GM12878 (cell line): ENCODE data around the gene KLC4. TPM values are rescaled to one million over a fixed set of nuclear protein-coding genes. Genes with fewer than 3 reads are reported as not detected.

ENCODE experiments used
- ATAC-seq: fragments of 200-7000 bp; cut with Tn5 transposase; 3 replicates; pipeline ENCODE4 v1.9.1; 2020; ENCODE audit warnings: mild to moderate bottlenecking, moderate library complexity
- BruUV-seq: library from RNA; stranded (reverse); fragments of 400-500 nt; replicated peaks from 2 replicates; lab custom pipeline; 2021; lab: Mats Ljungman, UMichigan
- CTCF ChIA-PET: fragments of 300-600 bp; sonication (Branson Sonifier 250); formaldehyde crosslinking; extraction: SDS; loops from one replicate; lab custom pipeline; 2021; ENCODE audit warnings: inconsistent platforms; lab: Yijun Ruan, JAX
- POLR2A ChIA-PET: fragments of 350-600 bp; formaldehyde crosslinking; extraction: SDS; loops from one replicate; lab custom pipeline; 2021; ENCODE audit warnings: inconsistent platforms; lab: Charles Lee
- RAD21 ChIA-PET: fragments of 300-600 bp; sonication (Branson Sonifier 250); formaldehyde crosslinking; loops from one replicate; lab custom pipeline; 2023; ENCODE audit warnings: antibody characterized with exemption; ENCODE audit not compliant: unreplicated experiment; lab: Charles Lee
- SMC1A ChIA-PET: fragments of 300-600 bp; sonication (Branson Sonifier 250); formaldehyde crosslinking; loops from one replicate; lab custom pipeline; 2023; ENCODE audit not compliant: unreplicated experiment, uncharacterized antibody; lab: Charles Lee
- DNase-seq: peaks from one replicate; pipeline ENCODE4 v3.0.0-alpha.2; 2011; ENCODE audit warnings: low read depth, low spot score
- FAIRE-seq: peaks from 3 replicates; lab custom pipeline; 2011; peaks lifted over from hg19 to GRCh38; lab: Jason Lieb, UNC
- H2AFZ ChIP-seq: 2 replicates; pipeline ENCODE4 v1.6.0; 2011; ENCODE audit warnings: low read depth, low read length, control low read depth; ENCODE audit not compliant: control insufficient read depth
- H3K27ac ChIP-seq: 2 replicates; pipeline ENCODE4 v1.5.1; 2011; ENCODE audit warnings: control low read depth; ENCODE audit not compliant: control insufficient read depth, insufficient read depth
- H3K27me3 ChIP-seq, 2 experiments: replicated peaks in 1 of 2; 2 replicates each; pipeline versions ENCODE4 v1.6.0 to v1.6.1; 2011; ENCODE audit warnings: low read length in 1 of 2; ENCODE audit not compliant: control insufficient read depth in 2 of 2, insufficient read depth in 2 of 2
- H3K36me3 ChIP-seq, 2 experiments: 2 replicates each; pipeline ENCODE4 v1.5.1; 2011; ENCODE audit warnings: low read length in 1 of 2; ENCODE audit not compliant: control insufficient read depth in 2 of 2, insufficient read depth in 2 of 2
- H3K4me1 ChIP-seq: 2 replicates; pipeline ENCODE4 v1.6.1; 2011; ENCODE audit warnings: mild to moderate bottlenecking, low read length, moderate library complexity, mixed read lengths; ENCODE audit not compliant: control insufficient read depth, insufficient read depth
- H3K4me2 ChIP-seq: 2 replicates; pipeline ENCODE4 v1.6.0; 2011; ENCODE audit warnings: control low read depth; ENCODE audit not compliant: control insufficient read depth, insufficient read depth
- H3K4me3 ChIP-seq: fragments of 200-600 bp; sonication (generic); 2 replicates; pipeline ENCODE4 v1.5.1; 2016
- H3K79me2 ChIP-seq: 2 replicates; pipeline ENCODE4 v1.6.0; 2011; ENCODE audit warnings: low read length; ENCODE audit not compliant: control insufficient read depth, insufficient read depth
- H3K9ac ChIP-seq: 2 replicates; pipeline ENCODE4 v1.8.0; 2011; ENCODE audit warnings: low read length, control low read depth, mixed read lengths; ENCODE audit not compliant: control insufficient read depth, insufficient read depth
- H3K9me3 ChIP-seq: replicated peaks from 3 replicates; pipeline ENCODE4 v1.5.1; 2011; ENCODE audit warnings: mild to moderate bottlenecking, low read length; ENCODE audit not compliant: control insufficient read depth, insufficient read depth
- H4K20me1 ChIP-seq: 2 replicates; pipeline ENCODE4 v1.6.0; 2011; ENCODE audit not compliant: control insufficient read depth, insufficient read depth
- ETV6 ChIP-seq, 2 experiments: fragments of 450-650 bp in 1 of 2; IDR thresholded peaks in 1 of 2; conservative IDR thresholded peaks in 1 of 2; 2 replicates each; pipeline ENCODE4 v1.6.1; 2014; ENCODE audit warnings: antibody characterized with exemption in 1 of 2, borderline replicate concordance in 1 of 2, low read depth in 1 of 2, mild to moderate bottlenecking in 1 of 2, moderate library complexity in 1 of 2
- IKZF1 ChIP-seq: fragments of 450-650 bp; conservative IDR thresholded peaks from 2 replicates; pipeline ENCODE4 v1.6.1; 2017; ENCODE audit warnings: antibody characterized with exemption, mild to moderate bottlenecking
- KDM1A ChIP-seq: fragments of 200-600 bp; sonication (generic); IDR thresholded peaks from 2 replicates; pipeline ENCODE4 v1.6.1; 2016; ENCODE audit warnings: borderline replicate concordance
- RELB ChIP-seq: fragments of 450-650 bp; IDR thresholded peaks from 2 replicates; pipeline ENCODE4 v1.6.1; 2017; ENCODE audit warnings: low read depth, mild to moderate bottlenecking, moderate library complexity
- USF1 ChIP-seq: IDR thresholded peaks from 2 replicates; pipeline ENCODE4 v1.6.1; 2011; ENCODE audit warnings: borderline replicate concordance, low read depth, mild to moderate bottlenecking, moderate library complexity, mixed read lengths, low read length; ENCODE audit not compliant: insufficient read depth; ENCODE audit errors: extremely low read length
- WGBS: methylation state at CpG from one replicate; pipeline ENCODE4 v1.1.6; 2016; ENCODE audit warnings: low lambda C conversion rate; ENCODE audit not compliant: insufficient replicate concordance, insufficient coverage; ENCODE audit errors: missing lambda C conversion rate; 5-methylcytosine and 5-hydroxymethylcytosine counted together
- in situ Hi-C: fragments of 300-500 bp; cut with MboI; formaldehyde crosslinking; loops from 9 replicates; pipeline ENCODE4 v1.14.3; 2018; ENCODE audit warnings: mixed read lengths
- intact Hi-C: fragments of 100-400 bp; cut with micrococcal nuclease; formaldehyde crosslinking; loops from one replicate; pipeline ENCODE4 v1.14.2; 2022; ENCODE audit not compliant: unreplicated experiment
- polyA plus RNA-seq, 11 experiments: library from polyadenylated mRNA; depleted of rRNA in 4 of 11; unstranded in 6 of 11; stranded (reverse) in 5 of 11; fragments of >200 nt; fragmentation: Nextera tagmentation in 4 of 11; fragmentation: Illumina TruSeq in 1 of 11; extraction: Ambion mirVana in 4 of 11; extraction: Trizol in 1 of 11; gene quantifications; 1 replicate in 1 of 11; 2 replicates in 10 of 11; pipeline versions ENCODE4 v1.2.1 to v1.2.3, GENCODE V29; 2011 to 2016; ENCODE audit warnings: inconsistent platforms in 2 of 11, missing spikeins in 2 of 11, low read depth in 1 of 11
- total RNA-seq, 4 experiments: library from RNA; depleted of rRNA in 3 of 4; stranded (reverse); fragments of >200 nt in 3 of 4; fragmentation: Illumina TruSeq in 1 of 4; extraction: Trizol in 1 of 4; gene quantifications; 2 replicates each; pipeline versions ENCODE4 v1.2.1 to v1.2.3, GENCODE V29; 2013 to 2021

KLC4 gene
- total and polyA plus RNA-seq, 10 of the 15 experiments (the other 5 are each of a cell fraction or from before 2014, with no cell fraction given): 0.90 to 13.4 (median 6.9) TPM

DNA sequence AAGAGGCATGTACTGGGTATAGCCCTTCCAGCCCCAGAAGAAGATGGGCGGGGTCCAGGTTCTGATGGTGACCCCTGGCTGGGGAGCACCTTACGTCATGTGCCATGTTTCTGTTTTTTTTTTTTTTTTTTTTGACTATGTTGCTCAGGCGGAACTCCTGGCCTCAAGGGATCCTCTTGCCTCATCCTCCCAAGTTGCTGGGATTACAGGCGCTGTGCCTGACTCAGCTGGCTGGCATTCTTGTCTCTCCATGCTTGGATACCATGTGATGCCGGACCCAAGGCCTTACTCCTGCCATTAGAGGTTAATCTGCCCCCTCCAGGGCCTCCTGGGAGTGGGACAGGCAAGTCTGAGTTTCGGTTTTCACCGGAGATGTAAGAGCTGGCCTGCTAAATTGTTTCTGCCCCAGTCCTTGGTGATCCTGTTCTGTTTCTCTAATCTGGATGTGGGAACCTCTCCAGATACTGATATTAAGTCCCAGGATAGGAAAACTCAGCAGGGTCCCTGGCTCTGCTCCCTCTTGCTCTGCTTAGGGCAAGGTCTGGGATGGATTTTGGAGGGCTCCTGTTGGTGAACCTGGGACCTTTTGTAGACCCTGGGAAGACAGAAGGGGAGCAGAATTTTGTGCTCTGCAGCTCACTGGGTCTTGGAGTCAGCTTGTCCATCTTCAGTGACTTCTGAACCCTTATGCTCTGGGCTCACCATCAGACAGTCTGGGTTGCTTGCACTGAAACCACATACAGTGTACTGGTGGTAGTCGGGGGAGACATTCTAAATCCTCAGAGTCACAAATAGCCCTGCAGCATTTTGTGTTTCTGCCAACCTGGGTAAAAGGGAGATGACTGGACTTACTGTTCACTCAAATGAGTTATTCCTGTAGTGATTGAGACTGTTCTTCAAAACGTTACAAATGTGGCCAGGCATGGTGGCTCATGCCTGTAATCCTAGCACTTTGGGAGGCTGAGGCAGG lies 61.8 kb downstream of the KLC4 start (continued):
- TF ChIP-seq KDM1A: no peak
- no peak for TF ChIP-seq IKZF1

GRCh38 chr6:43122146-43122545 lies 62.7 kb downstream of the KLC4 start:
- H3K27ac ChIP-seq: no peak overlapping the region
- no peak overlapping the region for H3K4me2 ChIP-seq
- no peaks in the 10 kb centered on the region for H3K4me1 ChIP-seq
- RAD21 ChIA-PET: no interaction called here
- peaks cover 0 to 1% of the 10 kb centered on the region in 2 experiments; a peak in 1 of 4 replicates for H3K27me3 ChIP-seq
- TF ChIP-seq RELB (no peak), USF1 (no peak), ETV6 (conservative IDR thresholded peaks at IDR 0.05 in 1 of 2, IDR thresholded peaks at IDR 0.05 in 1 of 2; ENCODE audit: borderline replicate concordance in 1 of 2, low read depth in 1 of 2) (no peak)
- intact Hi-C loops: no loop called here
- no peaks in the 10 kb centered on the region for H3K79me2 ChIP-seq
- SMC1A ChIA-PET: no interaction called here
- CTCF ChIA-PET: interaction anchor here (2.0 kb wide), 1 partner anchor 21 kb away, joined by 6 read pairs; no protein-coding TSS in a partner anchor
- in situ Hi-C loops: no loop called here
- FAIRE-seq (no peak), DNase-seq (no peak), ATAC-seq (no peak)
- WGBS: 39% methylated on average over 2 of the region's 2 CpGs
- POLR2A ChIA-PET: no interaction called here
- no TSS peak for BruUV-seq
- H3K9me3 ChIP-seq: no peaks in the 10 kb centered on the region
- H3K9ac ChIP-seq: no peak overlapping the region
- no peaks in the 10 kb centered on the region for H3K36me3 ChIP-seq
- H2AFZ ChIP-seq: no peak overlapping the region
- H4K20me1 ChIP-seq: no peaks in the 10 kb centered on the region
- no peak overlapping the region for H3K4me3 ChIP-seq
